Right lung (tissue), 5 donors: Measurements from ENCODE around the gene CD22. TPM values are rescaled to one million over a fixed set of nuclear protein-coding genes. Genes with fewer than 3 reads are reported as not detected.

ENCODE experiments used
- DNase-seq, 2 donors: peaks; one replicate each; pipeline ENCODE4 v3.0.0-alpha.2; 2013
- polyA plus RNA-seq, 5 donors: library from polyadenylated mRNA; unstranded; fragments of 120-200 nt; gene quantifications; one replicate each; pipeline versions ENCODE4 v1.2.1 to v1.2.3, GENCODE V29; 2013; ENCODE audit warnings: inconsistent platforms in 1 of 5, low replicate concordance in 1 of 5; ENCODE audit not compliant: insufficient read length in 5 of 5, insufficient read depth in 1 of 5

Gene CD22
- polyA plus RNA-seq, 5 donors: 5.3 to 61.8 (median 8.3) TPM

DNA sequence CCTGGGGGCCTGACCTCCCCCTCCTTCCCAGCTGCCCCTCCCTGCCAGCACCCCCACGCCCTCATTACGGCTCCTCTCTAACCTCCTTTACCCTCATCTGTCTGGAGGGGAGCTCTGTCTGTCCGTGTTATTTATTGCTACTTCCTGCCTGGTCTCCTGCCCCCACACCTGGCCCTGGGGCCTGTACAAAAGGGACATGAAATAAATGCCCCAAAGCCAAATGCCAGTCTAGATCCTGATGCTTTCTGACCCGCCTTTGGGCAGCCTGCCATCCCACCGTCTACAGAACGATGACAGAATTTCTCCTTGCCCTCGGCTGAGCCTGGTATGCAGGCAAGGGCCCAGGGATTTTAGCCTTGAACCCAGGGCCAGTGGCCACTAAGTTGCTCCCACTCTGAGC lies 15.4 kb upstream of the CD22 start:
- DNase-seq: no peak

DNA sequence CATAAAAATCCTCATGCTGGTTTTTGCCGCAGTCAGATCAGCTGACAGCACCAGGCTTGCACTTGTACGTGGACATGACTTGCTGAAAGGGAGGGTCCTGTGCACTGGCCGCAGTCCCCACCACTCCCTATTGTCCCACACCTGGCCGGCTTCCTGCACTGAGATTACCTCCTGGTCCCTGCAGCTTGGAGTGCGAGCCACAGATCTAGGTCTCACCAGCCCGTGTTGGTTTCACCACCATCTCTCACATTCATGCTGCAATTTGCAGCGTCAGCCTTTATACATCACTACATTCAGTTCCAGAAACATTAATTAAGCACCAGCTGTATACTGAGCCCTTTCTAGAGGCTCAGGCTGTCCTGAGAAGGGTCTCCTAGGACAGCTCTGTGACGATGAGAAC lies 15.0 kb upstream of the CD22 start:
- DNase-seq: no peak

DNA sequence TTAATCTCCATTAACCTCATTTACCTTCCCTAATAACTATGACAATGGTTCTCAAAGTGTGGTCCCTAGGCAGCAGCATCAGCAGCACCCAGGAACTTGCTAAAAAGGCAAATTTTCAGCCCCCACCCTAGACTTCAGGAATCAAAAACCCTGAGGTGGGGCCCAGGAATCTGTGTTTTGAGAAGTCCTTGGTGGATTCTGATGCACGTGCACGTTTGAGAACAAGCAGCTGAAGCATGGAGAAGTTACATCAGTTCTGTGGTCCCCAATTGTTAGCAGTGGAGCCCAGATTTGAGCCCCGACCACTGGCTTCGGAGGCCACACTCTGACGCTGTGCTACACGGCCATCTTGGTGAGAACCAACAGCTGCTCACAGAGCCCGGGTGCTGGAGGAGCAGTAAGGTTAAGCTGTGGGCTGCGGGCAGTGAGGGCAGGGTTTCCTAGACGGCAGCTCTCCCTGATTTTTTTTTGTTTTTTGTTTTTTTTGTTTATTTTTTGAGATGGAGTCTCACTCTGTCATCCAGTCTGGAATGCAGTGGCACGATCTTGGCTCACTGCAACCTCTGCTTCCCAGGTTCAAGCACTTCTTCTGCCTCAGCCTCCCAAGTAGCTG lies 14.0 kb upstream of the CD22 start:
- DNase-seq: no peak

DNA sequence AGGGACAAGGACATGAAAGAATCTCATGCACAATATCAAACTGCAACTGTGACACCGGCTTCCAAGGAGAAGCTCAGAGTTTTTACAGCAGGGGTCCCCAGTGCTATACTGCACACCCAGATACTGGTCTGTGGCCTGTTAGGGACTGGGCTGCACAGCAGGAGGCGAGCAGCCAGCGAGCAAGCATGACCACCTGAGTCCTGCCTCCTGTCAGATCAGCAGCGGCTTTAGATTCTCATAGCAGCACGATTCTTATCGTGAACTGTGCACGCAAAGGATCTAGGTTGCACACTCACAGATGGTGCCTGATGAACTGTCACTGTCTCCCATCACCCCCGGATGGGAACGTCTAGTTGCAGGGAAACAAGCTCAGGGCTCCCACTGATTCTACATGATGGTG lies 13.1 kb upstream of the CD22 start:
- no peak for DNase-seq

DNA sequence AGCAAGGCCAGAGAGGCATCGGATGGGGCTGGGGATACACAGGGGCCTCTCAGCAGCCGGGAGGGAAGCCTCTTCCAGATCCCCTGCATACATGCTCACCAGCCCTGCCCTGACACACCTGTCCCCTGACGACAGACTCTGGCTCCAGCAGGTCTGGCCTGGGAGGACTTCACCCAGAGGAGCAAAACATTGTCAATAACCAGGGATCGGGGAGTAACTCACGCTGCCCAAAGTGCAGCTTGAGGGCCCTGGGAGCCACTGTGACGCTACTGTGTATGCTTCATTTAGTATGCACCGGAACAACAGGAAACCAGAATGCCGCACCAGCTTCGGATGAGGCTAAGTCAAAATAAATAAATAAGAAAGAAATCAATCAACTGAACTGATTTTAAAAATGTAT lies 12.4 kb upstream of the CD22 start:
- no peak for DNase-seq

DNA sequence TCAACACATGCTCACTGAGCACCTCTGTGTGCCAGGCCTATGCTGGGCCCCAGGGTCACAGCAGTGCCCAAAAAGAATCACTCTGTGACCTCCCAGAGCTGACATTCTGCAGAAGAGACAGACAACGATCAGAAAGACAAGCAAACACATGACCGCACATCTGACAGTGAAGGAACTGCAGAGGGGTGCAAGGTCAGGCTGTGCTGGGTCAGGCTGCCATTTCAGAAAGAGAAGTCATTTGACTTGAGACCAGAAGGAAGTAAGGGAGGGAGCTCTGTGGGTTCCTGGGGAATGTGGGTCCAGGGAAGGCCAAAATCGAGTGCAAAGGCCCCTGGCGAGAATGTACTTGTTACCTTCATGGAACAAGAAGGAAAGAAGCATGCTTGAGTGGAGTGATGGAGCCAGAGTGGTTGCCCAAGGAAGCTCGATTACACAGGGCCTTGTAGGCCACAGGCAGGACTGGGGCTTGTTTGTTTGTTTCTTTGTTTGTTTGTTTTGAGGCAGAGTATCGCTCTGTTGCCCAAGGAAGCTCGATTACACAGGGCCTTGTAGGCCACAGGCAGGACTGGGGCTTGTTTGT lies 11.4 kb upstream of the CD22 start:
- no peak for DNase-seq

DNA sequence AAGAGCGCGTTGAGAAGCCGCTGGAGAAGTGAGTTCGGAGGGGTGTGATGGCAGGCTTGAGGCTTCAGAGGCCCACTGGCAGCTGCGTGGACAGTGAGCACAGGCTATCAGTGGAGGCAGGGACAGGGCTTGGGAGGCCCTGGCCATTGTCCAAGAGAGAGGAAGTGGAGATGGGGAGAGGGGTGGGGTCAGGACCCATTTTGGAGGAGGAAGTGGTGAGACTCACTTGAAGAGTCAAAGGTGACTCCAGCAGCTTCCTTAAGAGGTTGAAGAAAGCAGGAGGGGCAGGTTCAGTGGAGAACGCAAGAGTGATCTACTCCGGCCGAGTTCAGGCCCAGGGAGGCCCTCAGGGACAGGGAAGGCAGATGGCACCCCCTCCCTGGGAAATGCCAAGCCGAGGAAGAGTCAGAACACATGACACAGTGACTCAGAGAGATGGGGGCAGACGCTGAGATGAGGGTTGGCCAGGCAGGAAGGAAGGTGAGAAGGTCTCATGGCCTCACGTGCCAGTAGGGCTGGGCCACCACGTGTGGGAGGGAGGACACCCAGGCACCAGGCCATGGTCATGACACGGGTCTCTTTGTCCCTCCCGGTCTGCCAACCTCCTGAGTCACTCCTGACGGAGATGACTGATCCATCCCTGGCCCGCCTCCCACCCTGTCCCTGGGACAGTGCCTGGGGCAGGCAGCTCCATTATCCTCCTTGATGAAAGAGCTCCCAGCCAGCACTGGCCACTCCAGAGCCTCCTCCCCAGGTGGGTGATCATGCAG lies 10.1 kb upstream of the CD22 start:
- no peak for DNase-seq

DNA sequence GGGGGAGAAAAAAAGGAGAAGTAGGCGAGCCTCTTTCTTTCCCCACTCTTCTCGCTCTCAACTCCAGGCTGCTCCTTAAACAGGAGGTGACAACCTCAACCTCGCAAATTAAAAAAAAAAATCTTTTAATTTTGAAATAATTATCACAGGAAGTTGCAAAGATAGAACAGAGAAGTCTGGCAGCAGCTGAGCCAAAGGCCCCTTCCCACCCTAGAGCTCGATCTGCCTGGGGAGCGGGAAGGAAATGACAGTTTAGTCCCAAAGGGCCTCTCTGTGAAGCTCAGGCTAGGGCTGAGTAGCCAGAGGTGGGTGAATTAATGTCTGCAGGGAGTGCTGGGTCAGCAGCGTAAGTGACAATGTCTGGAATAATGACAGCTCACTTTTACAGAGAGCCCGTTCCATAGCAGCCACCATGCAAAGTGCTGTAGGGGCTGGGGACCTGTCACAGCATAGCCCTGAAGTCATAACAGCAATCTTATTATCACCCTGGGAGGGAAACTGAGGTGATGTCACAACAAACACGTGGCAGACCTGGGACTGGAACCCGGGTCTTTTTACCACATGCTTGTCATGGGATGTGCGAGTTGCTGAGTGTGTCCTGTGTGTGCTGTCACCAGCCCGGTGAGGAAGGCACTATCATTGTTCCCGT lies 8.8 kb upstream of the CD22 start:
- no peak for DNase-seq

DNA sequence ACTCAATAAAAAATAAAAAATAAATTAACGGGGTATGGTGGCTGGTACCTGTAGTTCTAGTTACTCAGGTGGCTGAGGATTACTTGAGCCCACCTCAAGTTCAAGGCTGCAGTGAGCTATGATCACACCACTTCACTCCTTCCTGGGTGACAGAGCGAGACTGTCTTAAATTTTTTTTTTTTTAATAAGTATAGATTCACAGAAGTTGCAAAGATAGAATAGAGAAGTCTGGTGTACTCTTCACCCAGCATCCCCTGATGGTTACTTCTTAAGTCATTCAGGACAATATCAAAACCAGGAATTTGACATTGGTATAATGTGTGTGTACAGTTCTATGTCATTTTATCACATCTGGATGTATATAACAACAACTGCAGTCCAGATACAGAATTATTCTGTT lies 7.7 kb upstream of the CD22 start:
- no peak for DNase-seq

DNA sequence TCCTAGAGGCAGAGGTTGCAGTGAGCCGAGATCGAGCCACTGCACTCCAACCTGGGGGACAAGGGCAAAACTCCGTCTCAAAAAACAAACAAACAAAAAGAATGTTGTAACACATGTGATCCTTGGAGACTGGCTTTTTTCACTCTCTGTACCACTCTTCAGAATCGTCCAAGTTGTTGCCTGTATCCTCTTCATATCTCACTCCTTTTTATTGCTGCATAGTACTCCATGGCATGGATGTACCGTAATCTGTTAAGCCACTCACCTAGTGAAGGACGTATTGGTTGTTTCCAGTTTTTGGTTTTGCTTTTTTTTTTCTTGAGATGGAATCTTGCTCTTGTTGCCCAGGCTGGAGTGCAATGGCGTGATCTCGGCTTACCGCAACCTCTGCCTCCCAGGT lies 7.0 kb upstream of the CD22 start:
- DNase-seq: no peak

DNA sequence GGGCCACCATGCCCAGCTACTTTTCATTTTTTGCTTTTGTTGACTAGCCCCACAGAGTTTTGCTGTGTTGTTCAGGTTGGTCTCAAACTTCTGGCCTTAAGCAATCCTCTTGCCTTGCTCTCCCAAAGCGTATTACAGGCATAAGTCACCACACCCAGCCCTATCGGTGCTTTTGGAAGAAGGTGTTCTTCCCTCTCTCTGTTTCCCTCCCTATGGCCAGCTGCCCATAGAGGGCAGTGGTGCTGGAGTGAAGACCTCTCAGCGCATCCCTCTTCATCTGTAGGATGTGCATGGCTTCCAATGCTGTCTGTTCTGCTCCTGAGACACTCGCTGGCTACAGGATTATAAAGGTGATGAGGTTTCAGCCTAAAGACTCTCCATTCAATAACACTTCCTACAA lies 1.3 kb upstream of the CD22 start:
- no peak for DNase-seq

DNA sequence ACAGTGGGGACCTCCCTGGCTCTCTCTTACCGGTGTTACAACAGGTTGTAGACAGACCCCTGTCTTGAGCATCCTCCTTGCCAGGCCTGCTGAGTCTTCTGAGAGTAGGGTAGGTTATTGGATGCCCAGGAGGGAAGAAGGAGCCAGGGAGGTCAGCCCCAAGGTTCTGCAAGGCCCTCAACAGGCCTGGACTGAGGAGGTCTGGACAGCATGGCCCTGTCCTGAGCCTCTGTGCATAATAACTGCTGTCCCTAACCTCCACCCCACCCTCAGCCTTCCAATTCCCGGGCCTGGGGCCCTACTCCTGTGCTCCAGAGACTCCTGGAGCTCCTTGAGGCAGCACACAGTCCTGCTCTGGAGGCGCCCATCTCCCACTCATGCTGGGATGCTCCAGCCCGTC lies 336 bp downstream of the CD22 start:
- DNase-seq: no peak

DNA sequence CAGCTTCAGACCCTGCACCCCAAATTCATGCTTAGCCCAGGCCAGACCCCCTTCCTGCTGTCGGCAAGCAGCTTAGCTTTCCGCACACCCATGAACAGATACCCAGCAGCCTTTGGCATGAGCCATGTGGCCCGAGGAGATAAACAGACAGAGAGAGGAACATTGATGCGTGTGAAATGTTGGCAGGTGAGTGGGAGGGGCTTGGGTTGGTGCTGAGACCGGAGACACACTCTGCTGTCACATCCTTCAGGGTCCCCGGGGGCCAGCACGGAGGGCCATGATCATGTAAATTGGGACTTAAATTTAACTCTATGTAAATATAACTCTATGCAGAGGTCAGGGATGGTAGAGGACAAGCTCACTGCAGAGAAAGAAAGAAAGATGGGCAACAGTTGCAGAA lies 1.5 kb downstream of the CD22 start:
- DNase-seq: no peak

DNA sequence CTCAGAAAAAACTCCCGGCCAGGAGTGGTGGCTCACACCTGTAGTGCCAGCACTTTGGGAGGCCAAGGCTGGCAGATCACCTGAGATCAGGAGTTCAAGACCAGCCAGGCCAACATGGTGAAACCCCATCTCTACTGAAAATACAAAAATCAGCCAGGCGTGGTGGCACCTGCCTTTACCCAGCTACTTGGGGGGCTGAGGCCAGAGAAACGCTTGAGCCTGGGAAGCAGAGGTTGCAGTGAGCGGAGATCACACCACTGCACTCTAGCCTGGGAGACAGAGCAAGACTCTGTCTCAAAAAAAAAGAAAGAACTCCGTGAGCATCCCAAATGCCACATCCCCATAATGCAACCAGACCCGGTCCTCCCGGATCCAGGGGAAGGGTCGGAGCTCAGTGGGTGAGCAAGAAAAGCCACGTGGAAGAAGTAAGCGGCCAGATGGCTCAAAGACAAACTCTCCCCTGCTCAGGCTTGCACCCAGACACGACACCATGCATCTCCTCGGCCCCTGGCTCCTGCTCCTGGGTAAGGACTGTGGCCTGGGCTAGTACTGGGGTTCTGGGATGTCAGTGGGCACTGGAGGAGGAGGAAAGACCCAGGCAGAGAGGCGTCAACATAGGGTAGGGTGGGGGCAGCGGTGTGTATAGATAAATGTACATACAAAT lies 2.7 kb downstream of the CD22 start:
- no peak for DNase-seq

DNA sequence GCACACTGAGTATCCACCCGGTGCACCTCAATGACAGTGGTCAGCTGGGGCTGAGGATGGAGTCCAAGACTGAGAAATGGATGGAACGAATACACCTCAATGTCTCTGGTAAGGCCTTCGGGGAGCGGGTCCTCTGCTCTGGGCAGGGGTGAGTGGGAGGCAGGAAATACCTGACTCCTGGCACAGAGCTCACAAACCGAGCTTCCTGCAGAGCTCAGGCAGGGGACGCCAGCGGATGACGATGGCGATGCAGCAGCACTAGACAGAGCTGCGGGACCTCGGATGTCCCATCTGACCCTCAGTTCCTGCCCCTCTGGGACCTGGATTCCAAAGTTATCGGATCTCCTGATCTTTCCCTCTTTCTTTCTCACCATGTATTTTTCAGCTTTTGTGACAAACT lies 3.8 kb downstream of the CD22 start:
- no peak for DNase-seq

DNA sequence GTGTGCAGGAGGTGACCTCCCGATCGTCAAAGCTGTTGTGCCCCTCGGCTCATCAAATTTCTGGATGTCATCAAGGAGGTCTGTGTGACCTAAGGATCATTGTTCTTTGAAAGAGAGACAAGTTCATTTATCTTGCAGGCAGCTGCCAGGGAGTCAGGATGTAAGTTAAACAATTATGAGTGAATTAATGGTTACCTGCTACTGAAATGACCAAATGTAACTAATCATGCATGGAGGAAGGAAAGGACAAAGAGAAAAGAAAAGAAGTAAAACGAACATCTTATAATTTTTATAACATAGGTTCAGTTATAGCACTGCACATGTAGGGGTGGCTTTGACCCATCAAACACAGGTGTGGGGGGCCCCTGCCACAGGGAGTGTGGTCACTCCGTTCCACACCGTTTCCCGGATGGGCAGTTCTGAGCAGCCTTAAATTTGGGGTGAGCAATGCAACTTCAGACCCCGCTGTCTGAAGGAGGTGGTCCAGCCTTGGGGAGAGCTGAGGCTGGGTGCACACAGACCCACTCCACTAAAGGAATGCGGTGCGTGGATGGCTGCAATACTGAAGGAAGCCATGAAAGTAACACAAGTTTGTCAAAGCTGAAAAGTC lies 5.3 kb downstream of the CD22 start:
- DNase-seq: no peak

DNA sequence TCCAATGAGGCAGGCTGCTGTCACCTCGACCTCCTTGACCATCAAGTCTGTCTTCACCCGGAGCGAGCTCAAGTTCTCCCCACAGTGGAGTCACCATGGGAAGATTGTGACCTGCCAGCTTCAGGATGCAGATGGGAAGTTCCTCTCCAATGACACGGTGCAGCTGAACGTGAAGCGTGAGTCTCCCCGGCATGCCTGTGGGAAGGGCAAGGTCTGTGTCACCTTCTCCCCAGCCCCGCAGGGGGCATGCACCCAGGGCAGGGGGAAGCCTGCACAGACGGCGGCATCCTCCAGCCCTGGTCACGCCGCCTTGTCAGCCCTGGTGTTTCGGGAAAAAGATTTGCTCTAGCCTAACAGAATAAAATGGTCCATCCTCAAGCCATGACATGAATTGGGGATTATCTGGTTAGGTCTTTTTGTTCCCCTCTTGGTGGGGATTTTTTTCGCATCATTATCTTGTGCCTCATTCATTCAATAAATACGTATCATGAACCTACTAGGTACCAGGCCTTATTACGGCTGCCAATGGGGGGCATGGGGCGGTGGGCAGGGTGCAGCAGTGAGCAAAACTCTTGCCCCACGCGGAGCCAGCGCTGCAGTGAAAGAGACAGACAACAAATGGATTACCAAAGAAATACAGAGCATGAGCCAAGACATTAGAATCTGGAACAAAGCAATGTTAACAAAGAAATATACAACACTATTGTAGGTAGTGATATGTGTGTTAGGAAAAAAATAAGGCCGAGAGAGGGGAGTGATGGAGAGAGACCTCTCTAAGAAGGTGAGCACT lies 7.4 kb downstream of the CD22 start:
- no peak for DNase-seq

DNA sequence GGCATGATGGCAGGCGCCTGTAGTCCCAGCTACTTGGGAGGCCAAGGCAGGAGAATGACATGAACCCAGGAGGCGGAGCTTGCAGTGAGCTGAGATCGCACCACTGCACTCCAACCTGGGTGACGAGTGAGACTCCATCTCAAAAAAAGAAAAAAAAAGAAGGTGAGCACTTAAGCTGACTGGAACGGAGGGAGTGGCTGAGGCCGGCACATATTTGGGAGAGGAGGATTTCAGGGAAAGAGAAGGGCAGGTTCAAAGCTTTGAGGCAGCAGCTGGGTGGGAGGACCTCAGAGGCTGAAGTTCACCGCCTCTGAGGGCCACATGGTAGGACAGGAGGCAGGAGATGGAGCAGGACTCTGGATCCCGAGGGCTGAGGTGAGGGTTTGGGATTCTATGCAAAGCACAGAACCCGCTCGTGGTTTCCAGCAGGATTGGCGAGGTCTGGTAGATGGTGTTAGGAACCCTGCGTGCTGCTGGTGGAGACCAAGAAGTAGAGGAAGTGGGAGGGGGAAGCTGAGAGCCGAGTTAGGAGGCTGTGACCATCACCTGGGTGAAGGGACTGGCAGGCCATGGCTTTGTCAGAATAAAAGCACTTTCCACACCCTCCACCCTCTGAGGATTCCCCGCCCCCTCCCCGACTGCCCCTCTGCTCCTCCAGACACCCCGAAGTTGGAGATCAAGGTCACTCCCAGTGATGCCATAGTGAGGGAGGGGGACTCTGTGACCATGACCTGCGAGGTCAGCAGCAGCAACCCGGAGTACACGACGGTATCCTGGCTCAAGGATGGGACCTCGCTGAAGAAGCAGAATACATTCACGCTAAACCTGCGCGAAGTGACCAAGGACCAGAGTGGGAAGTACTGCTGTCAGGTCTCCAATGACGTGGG lies 8.4 kb downstream of the CD22 start:
- no peak for DNase-seq

DNA sequence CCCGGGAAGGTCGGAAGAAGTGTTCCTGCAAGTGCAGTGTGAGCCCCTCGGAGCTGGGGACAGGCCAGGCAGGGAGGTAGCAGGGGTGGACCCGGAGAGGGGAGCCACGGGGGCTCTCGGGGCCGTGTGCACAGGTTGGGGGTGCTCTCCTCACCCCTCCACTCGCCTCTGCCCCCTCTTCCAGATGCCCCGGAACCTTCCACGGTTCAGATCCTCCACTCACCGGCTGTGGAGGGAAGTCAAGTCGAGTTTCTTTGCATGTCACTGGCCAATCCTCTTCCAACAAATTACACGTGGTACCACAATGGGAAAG lies 9.0 kb downstream of the CD22 start:
- no peak for DNase-seq

DNA sequence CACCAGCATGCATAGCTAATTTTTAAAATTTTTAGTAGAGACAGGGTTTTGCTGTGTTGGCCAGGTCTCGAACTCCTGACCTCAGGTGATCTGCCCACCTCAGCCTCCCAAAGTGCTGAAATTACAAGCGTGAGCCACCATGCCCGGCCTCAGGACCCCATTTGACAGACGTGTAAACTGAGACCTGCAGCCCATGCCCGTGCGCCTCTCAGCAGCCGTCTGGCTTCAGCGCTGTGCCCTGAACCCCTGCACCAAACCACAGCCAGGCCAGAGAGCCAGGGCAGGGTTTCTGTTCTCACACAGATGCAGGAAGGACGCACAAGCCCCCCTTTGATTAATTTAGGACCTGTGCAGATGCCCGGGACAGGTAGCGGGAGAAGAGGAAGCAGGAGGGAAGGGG lies 11.4 kb downstream of the CD22 start:
- DNase-seq: no peak
